D721Med (cell line): ENCODE results near the gene ACAA2.

ENCODE experiments used
- DNase-seq: peaks from one replicate; pipeline ENCODE4 v3.0.0; 2011; ENCODE audit warnings: low spot score; ENCODE audit not compliant: insufficient read length
- FAIRE-seq: peaks from 2 replicates; lab custom pipeline; 2011; peaks lifted over from hg19 to GRCh38; lab: Jason Lieb, UNC
- TF ChIP-seq, protein P1 (sequence below): IDR thresholded peaks from 2 replicates; pipeline ENCODE4 v1.5.1; 2012; ENCODE audit warnings: mild to moderate bottlenecking, control low read depth; ENCODE audit not compliant: insufficient read depth; ENCODE audit errors: missing control alignments

Gene ACAA2

GRCh38 chr18:49857708-49858107, 44.4 kb upstream of the ACAA2 start:
- TF ChIP-seq, protein P1, sequence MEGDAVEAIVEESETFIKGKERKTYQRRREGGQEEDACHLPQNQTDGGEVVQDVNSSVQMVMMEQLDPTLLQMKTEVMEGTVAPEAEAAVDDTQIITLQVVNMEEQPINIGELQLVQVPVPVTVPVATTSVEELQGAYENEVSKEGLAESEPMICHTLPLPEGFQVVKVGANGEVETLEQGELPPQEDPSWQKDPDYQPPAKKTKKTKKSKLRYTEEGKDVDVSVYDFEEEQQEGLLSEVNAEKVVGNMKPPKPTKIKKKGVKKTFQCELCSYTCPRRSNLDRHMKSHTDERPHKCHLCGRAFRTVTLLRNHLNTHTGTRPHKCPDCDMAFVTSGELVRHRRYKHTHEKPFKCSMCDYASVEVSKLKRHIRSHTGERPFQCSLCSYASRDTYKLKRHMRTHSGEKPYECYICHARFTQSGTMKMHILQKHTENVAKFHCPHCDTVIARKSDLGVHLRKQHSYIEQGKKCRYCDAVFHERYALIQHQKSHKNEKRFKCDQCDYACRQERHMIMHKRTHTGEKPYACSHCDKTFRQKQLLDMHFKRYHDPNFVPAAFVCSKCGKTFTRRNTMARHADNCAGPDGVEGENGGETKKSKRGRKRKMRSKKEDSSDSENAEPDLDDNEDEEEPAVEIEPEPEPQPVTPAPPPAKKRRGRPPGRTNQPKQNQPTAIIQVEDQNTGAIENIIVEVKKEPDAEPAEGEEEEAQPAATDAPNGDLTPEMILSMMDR, result no peak
- DNase-seq, result no peak
- no peak for FAIRE-seq

- TF ChIP-seq, protein P1, result no peak
- FAIRE-seq (no peak), DNase-seq (no peak)
These were observed 43.2 kb upstream of the ACAA2 start for GRCh38 chr18:49856496-49856895.

DNA sequence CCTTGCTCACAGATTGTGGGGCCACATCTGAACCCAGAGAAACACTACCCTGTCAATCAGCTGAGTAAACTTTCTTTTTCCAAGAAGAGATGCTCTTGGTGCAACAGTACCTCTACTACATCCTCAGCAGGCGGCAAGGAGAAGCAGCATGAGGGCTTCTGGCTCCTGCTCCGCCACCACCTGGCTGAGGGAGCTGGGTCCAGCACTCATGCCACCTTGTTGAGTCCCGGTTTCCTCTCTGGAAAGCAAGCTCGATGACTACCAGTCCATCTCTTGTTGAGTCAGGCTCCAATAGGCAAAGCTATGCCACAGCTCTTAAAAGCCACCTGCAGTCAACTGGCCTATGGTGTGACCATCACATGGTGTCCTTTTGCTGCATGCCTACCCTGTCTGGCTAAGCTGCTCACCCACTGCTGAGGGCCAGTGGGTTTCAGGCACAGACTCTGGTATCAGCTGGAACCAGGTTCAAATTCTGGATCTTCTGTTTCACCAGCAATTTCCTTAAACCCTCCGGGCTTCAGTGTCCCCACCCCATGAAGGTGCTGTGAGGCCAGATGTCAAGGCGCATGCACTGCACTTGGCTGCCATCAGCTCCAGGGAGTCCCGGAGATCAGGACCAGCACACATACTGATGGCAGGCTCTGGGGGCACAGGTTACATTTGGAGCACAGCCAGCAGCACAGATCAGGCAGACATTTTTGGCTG, 42.5 kb upstream of the ACAA2 start:
- FAIRE-seq, result no peak
- TF ChIP-seq, protein P1, result no peak
- DNase-seq, result no peak

GRCh38 chr18:49854681-49855080, 41.3 kb upstream of the ACAA2 start:
- TF ChIP-seq, protein P1, result no peak
- FAIRE-seq (no peak), DNase-seq (no peak)

GRCh38 chr18:49853436-49853835, 40.1 kb upstream of the ACAA2 start:
- TF ChIP-seq, protein P1, result no peak
- DNase-seq (no peak), FAIRE-seq (no peak)

DNA sequence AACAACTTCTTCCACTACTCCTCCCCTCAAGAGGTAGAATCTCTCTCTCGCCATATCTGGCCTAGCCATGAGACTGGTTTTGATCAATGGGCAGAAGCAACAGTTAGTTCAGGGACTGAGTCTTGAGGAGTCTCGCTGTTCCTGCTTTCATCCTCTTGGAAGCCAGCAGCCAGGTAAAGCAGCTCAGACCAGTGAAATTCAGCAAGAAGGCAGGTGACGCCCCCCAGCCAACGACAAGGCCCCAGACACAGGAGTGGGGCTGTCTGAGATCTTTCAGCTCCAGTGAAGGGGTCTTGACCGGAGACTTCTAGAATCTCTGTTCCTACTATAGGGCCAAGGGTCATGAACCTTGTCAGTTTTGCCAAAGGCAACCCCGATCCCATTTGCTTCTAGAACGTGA, 39.7 kb upstream of the ACAA2 start:
- DNase-seq (no peak), FAIRE-seq (no peak)
- TF ChIP-seq, protein P1, result no peak

DNA sequence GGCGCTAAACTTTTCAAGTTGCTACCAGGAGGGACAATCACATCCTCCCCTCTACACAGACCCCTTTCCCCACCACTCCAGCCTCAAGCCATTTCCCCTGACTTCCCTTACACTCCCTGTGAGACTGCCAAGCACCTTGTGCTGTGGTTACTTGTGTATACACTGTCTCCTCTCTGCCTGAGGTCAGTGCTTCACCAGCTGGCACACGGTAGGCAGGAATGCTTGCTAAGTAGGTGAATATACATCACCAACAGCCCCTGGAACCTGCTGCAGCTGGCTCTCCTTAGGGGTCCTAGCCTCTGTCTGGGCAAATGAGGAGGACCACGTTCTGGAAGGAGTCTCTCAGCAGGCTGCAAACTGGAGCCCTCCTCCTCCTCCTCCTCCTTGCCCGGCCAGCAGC, 38.3 kb upstream of the ACAA2 start:
- TF ChIP-seq, protein P1, result no peak
- no peak for FAIRE-seq
- no peak for DNase-seq
